Stimulated activated CD4-positive, alpha-beta T cell treated with anti-CD3 and anti-CD28 coated beads, Interleukin-1b, Interleukin-23, amount 100 ng/mL, for 48 hours (primary cell): ENCODE measurements around the gene GPSM1.
"Not testable (repeated sequence)": the region's sequence is repeated elsewhere in the genome, so short reads cannot be mapped to it uniquely, and the experiment has no call there.

Experiments used
- DNase-seq: peaks from one replicate; pipeline ENCODE4 v3.0.0-alpha.2; 2020

GPSM1 gene

DNA sequence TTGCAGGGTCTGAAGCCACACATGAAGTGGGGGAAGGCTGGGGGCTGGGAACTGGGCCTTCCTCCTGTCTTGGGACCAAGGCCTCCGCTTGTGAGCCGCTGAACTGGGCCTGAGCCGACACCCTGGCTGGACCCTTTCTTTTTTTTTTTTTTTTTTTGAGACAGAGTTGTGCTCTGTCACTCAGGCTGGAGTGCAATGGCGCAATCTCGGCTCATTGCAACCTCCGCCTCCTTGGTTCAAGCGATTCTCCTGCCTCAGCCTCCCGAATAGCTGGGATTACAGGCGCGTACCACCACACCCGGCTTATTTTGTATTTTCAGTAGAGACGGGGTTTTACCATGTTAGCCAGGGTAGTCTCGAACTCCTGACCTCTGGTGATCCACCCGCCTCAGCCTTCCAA, 8.1 kb upstream of the GPSM1 start:
- not testable (repeated sequence) for DNase-seq

DNA sequence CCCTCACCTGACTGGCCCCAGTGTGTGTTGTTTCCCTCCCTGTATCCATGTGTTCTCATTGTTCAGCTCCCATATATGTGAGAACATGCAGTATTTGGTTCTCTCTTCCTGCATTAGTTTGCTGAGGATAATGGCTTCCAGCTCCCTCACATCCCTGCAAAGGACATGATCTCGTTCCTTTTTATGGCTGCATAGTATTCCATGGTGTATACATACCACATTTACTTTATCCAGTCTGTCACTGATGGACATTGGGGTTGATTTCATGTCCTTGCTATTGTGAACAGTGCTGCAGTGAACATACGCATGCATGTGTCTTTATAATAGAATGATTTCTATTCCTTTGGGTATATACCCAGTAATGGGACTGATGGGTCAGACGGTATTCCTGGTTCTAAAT, 7.4 kb upstream of the GPSM1 start:
- DNase-seq: not testable (repeated sequence)

DNA sequence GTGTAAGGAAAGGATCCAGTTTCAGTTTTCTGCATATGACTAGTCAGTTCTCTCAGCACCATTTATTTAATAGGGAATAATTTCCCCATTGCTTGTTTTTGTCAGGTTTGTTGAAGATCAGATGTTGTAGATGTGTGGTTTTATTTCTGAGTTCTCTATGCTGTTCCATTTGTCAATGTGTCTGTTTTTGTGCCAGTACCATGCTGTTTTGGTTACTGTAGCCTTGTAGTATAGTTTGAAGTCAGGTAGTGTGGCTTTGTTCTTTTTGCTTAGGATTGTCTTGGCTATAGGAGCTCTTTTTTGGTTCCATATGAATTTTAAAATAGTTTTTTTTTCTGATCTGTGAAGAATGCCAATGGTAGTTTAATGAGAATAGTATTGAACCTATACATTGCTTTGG, 6.4 kb upstream of the GPSM1 start:
- DNase-seq: not testable (repeated sequence)

DNA sequence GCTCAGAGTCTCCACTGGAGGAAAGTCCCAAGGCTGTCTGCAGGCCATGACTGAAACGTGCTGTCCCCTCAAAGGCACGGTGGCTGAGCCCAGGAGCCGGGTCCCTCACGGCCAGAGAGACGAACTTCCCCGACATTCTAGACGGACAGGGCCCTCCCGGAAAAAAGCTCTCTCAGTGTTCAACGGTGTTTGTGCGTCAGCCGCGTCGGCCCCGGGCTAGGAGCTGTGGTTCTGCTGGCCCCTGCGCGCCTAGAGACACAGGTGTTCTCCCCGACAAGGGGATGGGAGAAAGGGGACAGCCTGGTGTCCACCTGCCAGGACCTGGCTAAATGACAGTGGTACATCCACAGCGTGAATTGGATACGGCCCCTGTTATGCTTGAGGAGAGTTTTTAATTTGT, 5.8 kb upstream of the GPSM1 start:
- DNase-seq: no peak

DNA sequence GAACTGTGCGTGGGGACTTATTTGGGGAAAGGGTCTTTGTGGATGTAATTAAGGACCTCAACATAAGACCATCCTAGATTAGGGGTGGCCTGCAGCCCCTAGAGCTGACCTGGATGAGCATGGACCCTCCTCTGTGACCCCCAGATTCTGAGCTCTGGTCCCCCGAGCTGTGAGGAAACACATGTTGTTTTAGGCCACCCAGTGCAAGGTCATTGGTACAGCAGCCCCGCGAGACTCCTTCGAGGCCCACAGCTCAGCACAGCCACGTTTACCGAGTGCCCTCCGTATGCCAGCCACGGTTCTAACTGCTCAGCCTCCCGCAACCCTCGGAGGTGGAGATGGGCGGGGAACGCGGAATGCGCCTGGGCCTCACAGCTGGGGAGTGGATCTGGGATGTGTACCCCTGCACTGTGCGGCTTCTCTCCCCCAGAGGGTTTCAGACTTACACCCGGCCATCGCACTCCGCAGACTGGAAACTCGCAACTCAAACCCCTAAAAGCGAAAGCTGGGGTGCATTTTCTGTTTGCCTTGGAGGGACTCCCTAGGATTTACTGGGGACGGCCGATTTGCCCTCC, 4.5 kb upstream of the GPSM1 start:
- no peak for DNase-seq

DNA sequence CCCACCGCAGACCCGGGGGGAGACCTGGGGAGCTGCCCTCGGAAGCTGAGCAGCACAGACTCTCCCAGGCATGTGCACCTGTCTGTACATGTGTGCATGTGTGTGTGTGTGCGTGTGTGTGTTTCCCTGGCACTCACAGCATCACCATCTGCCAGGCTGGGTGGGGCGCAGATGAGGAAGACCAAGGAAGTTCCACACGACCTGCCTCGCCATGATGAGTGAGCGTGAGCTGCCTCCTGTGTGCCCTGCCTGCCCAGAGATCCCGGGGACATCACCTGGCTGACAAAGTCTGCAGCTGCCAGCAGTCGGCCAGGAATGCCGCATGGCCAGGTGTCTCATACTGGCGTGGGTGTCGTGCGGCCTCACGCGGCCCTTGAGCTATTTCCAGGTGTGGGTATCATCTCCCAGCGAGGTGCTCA, 4.0 kb upstream of the GPSM1 start:
- no peak for DNase-seq

DNA sequence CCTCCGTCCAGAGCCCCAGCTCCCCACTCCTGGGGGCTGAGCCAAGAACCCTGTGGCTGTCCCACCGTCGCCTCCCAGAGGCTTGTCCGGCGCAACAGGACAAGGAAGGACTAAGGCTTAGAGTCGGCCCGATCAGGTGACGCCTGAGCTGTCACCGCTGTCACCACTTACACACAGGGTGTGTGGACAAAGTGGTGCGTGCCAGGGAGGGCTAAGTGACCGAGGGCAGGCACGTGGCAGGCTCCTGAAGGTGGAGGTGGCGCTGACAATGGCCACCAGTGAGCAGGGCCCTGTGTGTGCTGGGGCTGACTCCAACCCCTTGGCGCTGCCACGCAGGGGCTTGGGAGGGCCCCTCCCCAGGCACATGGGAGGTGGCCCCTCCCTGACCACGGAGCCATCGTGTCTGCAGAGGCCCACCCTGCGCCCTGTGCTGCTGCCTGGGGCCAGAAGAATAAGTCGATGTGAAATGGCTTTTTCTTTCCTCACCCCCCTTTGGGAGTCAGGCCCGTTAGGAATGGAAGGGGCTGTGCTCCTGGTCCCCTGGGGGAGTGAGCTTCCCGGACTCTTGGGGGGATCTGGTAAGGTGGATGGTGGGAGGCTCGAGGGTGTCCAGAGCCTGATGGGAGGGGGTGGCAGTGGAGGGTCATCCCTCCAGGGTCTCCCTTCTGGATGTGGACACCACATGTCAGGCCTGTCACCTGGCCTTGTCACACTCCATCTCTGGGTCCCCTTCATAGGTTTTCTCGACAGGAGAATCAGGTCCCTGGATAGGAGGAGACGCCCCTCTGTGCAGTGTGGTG, 2.6 kb upstream of the GPSM1 start:
- DNase-seq: no peak

DNA sequence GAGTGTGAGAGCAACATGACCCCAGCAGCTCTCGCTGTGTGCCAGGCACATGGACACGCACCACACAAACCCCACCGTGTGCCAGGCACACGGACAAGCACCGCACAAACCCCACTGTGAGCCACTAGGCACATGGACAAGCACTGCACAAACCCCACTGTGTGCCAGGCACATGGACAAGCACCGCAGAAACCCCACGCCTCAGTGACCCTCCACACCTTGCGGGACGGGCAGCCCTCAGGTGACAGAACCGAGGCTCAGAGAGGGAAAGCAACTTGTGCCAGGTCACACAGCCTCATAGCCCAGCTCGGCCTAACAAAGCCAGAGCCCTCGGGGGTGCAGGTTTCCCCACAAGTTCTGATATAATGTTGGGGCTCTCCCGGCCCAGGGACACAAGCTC, 2.0 kb upstream of the GPSM1 start:
- no peak for DNase-seq

DNA sequence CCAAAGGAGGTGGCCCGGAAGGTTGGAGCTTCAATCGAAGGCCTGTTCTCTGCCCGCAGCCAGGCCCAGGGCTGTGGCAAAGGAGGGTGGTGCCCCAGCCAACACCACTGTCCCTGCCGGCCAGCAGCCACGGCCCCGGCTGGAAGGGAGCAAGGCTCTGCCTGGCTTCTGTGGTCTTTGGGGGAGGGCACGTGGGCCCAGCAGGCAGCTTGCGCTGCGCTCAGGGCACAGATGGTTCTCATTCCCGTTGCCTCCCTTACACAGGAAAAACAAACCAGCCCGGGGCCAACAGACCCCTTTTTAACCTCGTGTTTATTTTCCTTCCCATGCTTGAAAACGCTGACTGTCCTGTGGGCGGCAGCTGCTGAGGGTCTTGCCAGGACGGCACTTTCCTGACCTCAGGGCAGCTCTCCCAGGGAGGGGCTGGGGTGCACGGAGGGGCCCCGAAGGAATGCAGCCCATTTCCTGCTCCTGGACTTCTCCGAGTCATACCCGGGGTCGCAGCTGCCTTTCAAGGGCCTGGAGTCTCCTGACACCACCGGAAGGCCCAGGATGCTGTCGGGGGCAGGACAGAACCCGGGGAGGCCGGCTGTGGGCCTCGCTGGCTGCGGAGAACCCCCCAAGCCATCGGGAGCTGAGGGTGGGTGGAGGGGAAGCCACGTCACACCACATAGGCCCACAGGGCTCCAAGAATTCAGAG, 1.1 kb upstream of the GPSM1 start:
- DNase-seq: no peak

DNA sequence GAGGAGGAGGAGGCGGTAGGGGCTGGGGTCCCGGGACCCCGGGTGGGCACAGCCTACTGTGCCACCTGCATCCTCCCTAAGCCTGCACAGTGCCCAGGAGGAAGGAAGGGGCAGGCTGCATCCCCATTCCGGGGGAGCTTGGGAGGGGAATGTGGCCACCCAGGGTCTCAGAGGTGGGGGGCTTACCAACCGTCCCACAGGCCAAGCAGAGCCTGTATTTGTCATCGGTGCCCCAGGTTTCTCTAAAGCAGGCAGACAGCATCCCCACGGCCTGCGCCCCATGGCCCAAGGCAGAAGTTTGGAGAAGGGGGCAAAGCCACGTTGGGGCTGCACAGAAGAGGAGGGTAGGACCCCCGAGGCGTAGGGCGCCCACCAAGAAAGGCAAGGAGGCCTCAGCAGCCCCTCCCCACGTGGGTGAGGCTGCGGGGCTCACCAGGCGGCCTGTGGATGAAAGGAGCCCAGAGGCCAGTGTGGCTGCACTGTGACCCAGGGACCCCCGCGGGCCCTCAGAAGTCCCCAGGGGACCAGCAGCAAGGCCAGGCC, 507 bp upstream of the GPSM1 start:
- DNase-seq: no peak

DNA sequence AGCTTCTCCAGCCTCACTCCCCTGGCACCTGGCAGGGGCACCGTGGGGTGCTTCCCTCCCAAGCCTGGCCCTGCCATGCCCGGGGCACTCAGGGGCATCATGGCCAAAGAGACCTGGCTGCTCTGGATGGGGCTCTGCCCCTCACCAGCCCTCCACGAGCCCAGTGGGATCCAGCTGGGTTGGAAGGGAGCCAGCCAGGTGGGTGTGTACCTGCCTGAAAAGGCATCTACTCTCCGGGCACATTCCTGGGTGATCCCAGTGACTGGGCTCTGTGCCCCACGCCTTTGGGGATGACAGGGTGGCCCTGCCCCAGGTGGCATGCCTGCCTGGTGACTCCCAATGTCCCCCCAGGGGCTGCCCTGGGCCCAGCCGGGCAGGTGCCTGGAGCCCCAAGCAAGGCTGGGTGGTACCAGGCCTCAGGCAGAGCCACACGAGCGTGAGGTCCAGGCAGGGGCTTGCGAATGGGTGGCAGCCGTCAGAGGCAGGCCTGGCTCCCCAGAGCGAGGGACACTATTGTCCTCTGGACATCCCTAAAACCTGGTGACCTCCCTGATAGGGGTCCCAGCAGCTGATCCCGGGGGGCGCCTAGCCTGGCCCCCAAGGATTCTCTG, 777 bp downstream of the GPSM1 start:
- no peak for DNase-seq

DNA sequence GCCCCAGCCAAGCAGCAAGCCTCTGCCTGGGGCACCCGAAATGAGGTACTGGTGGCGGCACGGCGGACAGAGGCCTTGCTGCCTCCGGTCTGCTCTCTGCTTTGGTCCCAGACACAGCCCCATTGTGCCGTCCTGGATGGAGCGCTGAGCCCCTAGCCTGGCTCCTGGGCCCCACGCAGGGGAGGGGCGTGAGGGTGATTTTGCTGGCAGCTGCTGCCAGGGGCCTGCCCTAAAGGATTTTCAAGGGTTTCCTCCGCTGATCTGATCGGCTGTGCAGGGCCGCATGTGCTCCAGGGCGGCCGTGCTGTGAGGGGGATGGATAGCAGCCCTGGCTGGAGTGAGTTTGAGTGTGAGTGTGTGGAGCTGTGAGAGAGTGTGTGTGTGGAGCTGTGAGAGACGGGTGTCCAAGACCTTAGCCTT, 1.3 kb downstream of the GPSM1 start:
- DNase-seq: no peak

DNA sequence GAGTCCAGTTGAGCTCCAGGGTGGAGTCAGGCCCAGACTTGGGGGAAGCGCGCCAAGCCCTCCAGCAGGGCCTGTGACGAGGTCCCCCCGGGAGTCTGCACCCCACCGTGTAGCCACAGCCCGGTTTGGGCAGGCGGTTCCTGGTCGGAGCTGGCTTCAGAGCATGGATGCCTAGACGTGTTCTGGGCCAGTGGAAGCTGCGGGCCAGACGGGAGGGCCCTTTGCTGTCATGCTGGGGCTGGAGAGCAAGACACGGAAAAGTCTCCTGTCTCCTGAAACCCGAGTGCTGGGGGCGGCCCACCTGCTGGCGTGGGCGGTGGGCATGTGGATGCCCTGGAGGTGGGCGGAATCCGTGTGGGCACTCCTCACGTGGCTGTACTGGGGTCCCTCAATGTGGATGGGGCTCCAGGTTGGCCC, 1.9 kb downstream of the GPSM1 start:
- no peak for DNase-seq

DNA sequence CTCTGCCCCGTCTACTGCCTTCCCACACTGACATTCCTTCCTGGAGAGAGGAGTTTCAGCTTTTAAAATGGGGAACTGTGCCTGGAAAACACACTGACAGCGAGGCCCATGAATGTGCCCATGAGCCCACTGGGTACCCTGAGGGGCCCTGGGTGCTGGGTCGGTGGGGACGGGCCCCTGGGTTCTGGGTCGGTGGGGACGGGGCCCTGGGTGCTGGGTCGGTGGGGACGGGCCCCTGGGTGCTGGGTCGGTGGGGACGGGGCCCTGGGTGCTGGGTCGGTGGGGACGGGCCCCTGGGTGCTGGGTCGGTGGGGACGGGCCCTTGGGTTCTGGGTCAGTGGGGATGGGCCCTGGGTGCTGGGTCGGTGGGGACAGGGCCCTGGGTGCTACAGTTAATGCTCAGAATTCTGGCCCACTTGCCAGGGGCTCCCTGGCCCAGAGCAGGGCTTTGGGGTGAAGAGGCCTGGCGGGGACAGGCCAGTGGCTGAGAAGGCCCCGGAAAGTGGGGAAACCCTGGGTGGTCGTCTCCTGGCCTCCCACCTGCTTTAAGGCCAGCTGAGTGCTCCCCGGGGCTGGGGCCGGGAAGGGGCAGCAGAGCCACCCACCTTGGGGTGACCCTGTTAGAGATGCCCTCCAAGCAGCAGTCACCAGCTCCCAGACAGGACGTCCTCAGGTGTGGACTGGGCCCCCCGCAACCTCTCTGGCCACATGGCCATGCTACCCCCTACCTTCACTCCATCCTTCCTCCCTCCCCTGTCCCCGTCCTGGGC, 2.5 kb downstream of the GPSM1 start:
- no peak for DNase-seq

DNA sequence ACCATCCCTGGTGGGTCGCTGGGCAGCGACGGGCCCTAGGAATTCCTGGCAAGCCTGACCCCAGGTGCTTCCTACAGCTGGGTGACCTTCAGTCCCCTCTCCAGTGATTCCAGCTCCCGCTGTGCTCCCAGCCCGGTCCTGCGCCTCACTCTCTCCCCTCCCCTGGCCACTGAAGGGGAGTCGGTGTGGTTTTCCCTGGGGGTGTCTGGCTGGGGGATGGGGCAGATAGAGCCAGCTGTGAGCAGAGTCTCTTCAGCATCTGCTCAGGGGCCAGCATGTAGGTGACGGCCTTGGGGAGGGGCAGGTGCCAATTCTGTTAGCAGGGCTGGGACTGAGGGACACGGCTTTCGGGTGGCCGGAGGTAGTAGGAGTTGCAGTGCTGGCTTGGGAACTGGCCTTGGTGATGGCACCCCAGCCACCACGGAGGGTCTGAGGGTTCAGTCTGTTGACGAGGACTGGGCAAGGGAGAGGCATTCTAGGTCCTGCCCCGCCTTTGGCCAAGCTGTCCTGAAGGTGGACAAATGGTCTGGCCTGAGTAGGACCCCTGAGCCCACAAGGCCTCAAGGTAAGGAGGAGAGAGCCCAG, 3.2 kb downstream of the GPSM1 start:
- DNase-seq: no peak

DNA sequence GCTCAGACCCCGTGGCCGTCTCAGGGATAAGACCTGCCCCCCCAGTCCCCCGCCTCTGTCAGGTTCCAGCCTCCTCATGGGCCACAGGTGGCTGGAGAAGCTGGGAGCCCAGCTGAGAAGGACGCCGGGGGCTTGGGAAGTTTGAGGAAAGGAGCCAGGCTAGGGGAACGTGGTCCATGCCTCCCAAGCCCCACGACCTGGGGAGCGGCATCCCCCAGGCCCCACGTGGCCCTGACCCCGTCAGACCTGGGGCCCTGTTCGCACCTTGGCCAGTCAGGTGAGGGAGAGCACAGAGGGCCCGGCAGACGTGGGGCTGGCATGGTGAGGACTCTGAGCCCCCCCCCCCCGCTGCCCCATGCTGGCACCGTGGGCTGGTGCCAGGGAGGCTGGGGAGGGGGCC, 3.7 kb downstream of the GPSM1 start:
- DNase-seq: no peak

DNA sequence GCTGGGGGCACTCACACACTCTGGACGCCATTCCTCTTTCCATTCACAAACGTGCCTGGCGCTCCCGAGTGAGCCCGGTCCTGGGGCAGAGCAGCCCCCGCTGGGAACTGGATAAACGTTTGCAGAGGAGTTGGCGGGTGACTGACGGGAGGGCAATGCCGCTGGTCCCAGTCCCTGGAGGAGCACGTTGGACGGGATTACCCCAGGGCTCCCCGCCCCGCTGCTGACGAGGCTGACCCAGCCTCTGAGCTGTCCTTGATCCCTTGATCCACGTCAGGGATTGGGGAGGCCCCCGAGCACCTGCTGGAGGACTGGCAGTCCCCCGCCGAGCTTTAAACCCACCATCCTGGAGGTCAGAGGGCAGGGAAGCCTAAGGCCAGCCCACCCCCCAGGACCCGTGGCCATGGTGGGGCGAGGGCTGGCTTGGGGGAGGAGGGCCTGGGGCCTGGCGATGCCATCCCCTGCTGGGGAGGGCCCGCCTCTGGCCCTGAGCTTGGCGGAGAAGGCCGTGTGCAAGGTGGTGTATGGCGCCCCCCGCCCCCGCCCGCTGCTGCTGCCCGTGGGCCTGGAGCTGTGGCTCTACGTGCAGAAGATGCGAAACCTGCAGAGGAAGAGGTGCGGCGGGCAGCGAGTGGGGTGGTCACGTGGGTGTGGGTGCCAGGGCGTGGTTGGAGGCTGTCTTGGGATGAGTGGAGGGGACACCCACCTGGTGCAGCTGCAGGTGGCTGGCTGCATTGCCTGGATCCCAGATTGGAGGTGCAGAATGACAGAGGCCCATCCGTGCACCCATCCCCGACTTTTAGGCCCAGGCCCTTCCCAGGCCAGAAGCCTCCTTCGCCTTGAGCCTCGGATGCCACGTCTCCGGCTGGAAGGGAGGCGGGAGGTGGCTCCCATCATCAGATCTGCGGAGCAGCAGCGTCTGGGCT, 4.5 kb downstream of the GPSM1 start:
- no peak for DNase-seq

DNA sequence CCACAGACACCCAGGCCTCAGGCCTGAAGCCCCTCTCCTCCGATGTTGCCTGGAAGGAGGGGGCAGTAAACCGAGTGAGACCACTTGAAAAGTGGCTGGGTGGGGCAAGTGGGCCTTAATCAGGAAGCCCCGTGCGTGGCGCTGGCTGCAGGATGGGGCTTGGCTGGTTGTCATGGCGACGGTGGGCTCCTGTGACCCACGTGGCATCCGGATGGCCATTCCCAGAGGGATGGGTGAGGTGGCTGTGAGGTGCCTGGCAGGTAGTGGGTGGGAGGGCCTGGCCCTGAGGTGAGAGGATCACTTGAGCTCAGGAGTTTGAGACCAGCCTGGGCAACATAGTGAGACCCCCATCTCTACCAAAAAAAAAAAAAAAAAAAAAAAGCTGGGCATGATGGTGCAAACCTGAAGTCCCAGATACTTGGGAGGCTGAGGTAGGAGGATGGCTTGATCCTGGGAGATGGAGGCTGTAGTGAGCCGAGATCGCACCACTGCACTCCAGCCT, 5.2 kb downstream of the GPSM1 start:
- DNase-seq: no peak

DNA sequence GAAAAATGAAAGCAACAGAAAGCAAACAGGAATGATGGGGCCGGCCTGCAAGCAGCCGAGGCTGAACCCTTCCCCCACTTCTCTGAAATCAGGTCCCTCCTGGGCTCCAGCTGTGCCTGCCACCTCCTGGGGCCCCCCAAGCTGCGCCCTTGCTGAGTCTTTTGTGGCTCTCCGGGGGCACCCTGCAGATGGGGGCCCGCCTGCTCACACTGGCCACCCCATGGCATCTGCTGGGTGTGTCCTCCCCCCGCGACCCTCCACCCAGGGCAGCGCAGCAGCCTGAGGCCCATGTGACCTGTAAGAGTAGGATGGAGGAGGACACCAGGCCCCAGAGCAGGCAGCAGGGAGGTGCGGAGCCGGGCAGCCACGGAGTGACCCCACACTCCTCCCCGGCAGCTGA, 5.7 kb downstream of the GPSM1 start:
- no peak for DNase-seq

DNA sequence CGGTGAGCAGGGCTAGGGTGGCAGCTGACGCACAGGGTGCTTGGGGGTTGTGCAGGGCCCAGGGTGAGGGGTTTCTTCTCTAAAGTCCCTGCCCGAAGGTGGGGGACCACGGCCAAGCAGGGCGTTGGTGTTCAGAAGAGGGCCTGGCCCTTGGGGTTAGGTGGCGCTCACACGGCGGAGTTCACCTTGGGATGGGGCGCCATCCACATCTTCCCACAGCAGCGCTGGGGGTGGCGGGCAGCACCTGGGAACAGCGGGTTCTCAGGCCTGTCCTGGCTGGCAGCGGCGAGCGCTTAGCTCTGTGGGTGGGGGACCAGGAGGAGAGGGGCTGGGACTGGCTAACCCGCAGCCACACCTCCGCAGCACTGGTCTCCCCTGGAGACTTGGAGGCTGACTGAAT, 6.1 kb downstream of the GPSM1 start:
- no peak for DNase-seq

DNA sequence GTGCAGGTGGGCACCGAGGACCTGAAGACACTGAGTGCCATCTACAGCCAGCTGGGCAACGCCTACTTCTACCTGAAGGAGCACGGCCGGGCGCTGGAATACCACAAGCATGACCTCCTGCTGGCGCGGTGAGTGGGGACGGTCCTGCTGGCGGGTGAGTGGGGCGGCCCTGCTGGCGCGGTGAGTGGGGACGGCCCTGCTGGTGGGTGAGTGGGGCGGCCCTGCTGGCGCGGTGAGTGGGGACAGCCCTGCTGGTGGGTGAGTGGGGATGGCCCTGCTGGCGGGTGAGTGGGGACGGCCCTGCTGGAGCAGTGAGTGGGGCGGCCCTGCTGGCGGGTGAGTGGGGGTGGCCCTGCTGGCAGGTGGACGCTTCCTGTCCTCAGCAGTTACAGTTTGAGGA, 7.2 kb downstream of the GPSM1 start:
- no peak for DNase-seq
